IMR-90 (cell line): ENCODE data around the gene CCL13.

ENCODE experiments used
- BHLHE40 ChIP-seq: fragments of 150-350 bp; IDR thresholded peaks from 2 replicates; pipeline ENCODE4 v1.6.1; 2016; ENCODE audit warnings: mild to moderate bottlenecking, low read depth, low read length
- CTCF ChIP-seq: conservative IDR thresholded peaks from 2 replicates; pipeline ENCODE4 v1.5.1; 2012; ENCODE audit warnings: mild to moderate bottlenecking, low read depth, low read length, improper control_type of control experiment
- MXI1 ChIP-seq: IDR thresholded peaks from 2 replicates; pipeline ENCODE4 v1.6.1; 2012; ENCODE audit warnings: low read depth, mild to moderate bottlenecking, low read length, moderate library complexity, borderline replicate concordance

GRCh38 chr17:34386343-34386696 lies 30.0 kb downstream of the CCL13 start:
- TF ChIP-seq BHLHE40: no peak
- no peak for TF ChIP-seq CTCF
- no peak for TF ChIP-seq MXI1
